ENCODE measurements around the gene C20orf173. TPM values are rescaled to one million over a fixed set of nuclear protein-coding genes. Genes with fewer than 3 reads are reported as not detected.

The C20orf173 gene
- total RNA-seq, 2 donors from 2014 or later: not detected

GRCh38 chr20:35487479-35487878 lies 42.0 kb downstream of the C20orf173 start:
- DNase-seq (ENCODE audit: low spot score) (no peak), ATAC-seq (ENCODE audit: insufficient number of reproducible peaks, low FRiP score, low read depth) (no peak)
- Histone ChIP-seq H3K36me3 (peaks cover 10% of the 10 kb centered on the region), H3K27ac (no peak overlapping the region), H3K9me3 (no peaks in the 10 kb centered on the region), H3K4me3 (no peak overlapping the region), H3K27me3 (replicated peaks; ENCODE audit: insufficient read depth) (no peaks in the 10 kb centered on the region), H3K4me1 (ENCODE audit: control insufficient read depth in 1 of 2, low read depth in 2 of 2) (no peaks in the 10 kb centered on the region)
- no peak for TF ChIP-seq CTCF (IDR thresholded peaks at IDR 0.05)

- H3K4me3 ChIP-seq: no peak overlapping the region
- no peak for DNase-seq (ENCODE audit: low spot score)
- H3K27ac ChIP-seq: no peak overlapping the region
- H3K4me1 ChIP-seq (ENCODE audit: control insufficient read depth in 1 of 2, low read depth in 2 of 2): no peaks in the 10 kb centered on the region
- TF ChIP-seq CTCF (IDR thresholded peaks at IDR 0.05): no peak
- no peaks in the 10 kb centered on the region for H3K9me3 ChIP-seq
- peaks cover 45% of the 10 kb centered on the region for H3K36me3 ChIP-seq
- ATAC-seq (ENCODE audit: insufficient number of reproducible peaks, low FRiP score, low read depth): no peak
- no peaks in the 10 kb centered on the region for H3K27me3 ChIP-seq (replicated peaks; ENCODE audit: insufficient read depth)
Observed at GRCh38 chr20:35479798-35480197, 49.7 kb downstream of the C20orf173 start.

GRCh38 chr20:35478804-35479472 lies 50.5 kb downstream of the C20orf173 start:
- no peaks in the 10 kb centered on the region for H3K4me1 ChIP-seq (ENCODE audit: control insufficient read depth in 1 of 2, low read depth in 2 of 2)
- H3K27ac ChIP-seq: no peak overlapping the region
- peaks cover 52% of the 10 kb centered on the region for H3K36me3 ChIP-seq

More at GRCh38 chr20:35478804-35479472, 50.5 kb downstream of the C20orf173 start:
- no peak for DNase-seq (ENCODE audit: low spot score)
- H3K27me3 ChIP-seq (replicated peaks; ENCODE audit: insufficient read depth): no peaks in the 10 kb centered on the region
- H3K4me3 ChIP-seq: no peak overlapping the region
- no peak for ATAC-seq (ENCODE audit: insufficient number of reproducible peaks, low FRiP score, low read depth)
- H3K9me3 ChIP-seq: no peaks in the 10 kb centered on the region
- TF ChIP-seq CTCF (IDR thresholded peaks at IDR 0.05): no peak

Other genes starting within 250 kb of the C20orf173 start
- gene EIF6, start 244.9 kb downstream of the C20orf173 start, total RNA-seq: 10 to 100 TPM; 46.2 to 76.6 TPM
- gene FAM83C, start 237.2 kb downstream of the C20orf173 start, total RNA-seq: not detected
- 10 to 100 TPM; 32.7 to 38.0 TPM for gene UQCC1, start 117.7 kb downstream of the C20orf173 start, total RNA-seq
- gene GDF5, start 91.4 kb downstream of the C20orf173 start, total RNA-seq: 1 to 10 TPM in 1 of 2 donors, under 1 TPM in 1; 0.63 to 3.0 TPM
- 10 to 100 TPM; 28.7 to 29.2 TPM for gene CEP250, start 74.1 kb downstream of the C20orf173 start, total RNA-seq
- 100 to 1,000 TPM; 119 to 188 TPM for gene ERGIC3, start 12.4 kb upstream of the C20orf173 start, total RNA-seq
- 1 to 10 TPM in 1 of 2 donors, not detected in 1; 1.5 TPM for gene SPAG4, start 86.2 kb upstream of the C20orf173 start, total RNA-seq
- 100 to 1,000 TPM; 125 to 126 TPM for gene CPNE1, start 135.2 kb upstream of the C20orf173 start, total RNA-seq
- gene RBM12, start 135.2 kb upstream of the C20orf173 start, total RNA-seq: 10 to 100 TPM; 21.7 to 43.4 TPM
- gene NFS1, start 169.7 kb upstream of the C20orf173 start, total RNA-seq: 10 to 100 TPM; 11.5 to 19.4 TPM
- 100 to 1,000 TPM; 196 to 243 TPM for gene ROMO1, start 169.8 kb upstream of the C20orf173 start, total RNA-seq
- 100 to 1,000 TPM; 232 to 413 TPM for gene RBM39, start 212.6 kb upstream of the C20orf173 start, total RNA-seq
- gene PHF20, start 242.4 kb upstream of the C20orf173 start, total RNA-seq: 10 to 100 TPM; 35.8 to 46.8 TPM